Measurements from ENCODE around the gene ASCL4.

- no peak for TF ChIP-seq CTCF (IDR thresholded peaks at IDR 0.05; ENCODE audit: poor library complexity)
- TF ChIP-seq EZH2 (IDR thresholded peaks at IDR 0.05; ENCODE audit: borderline replicate concordance), result no peak
- TF ChIP-seq EZH2phosphoT487 (IDR thresholded peaks at IDR 0.05; ENCODE audit: low read depth, severe bottlenecking, unreplicated experiment), result no peak
These were observed 26.0 kb upstream of the ASCL4 start for GRCh38 chr12:107748472-107748871.
